Astrocyte (in vitro differentiated cells and primary cell): ENCODE measurements around the gene SOX9. TPM values are rescaled to one million over a fixed set of nuclear protein-coding genes. Genes with fewer than 3 reads are reported as not detected.

Experiments
- DNase-seq: peaks from one replicate; pipeline ENCODE4 v3.0.0-alpha.2; 2010; ENCODE audit warnings: low read depth
- FAIRE-seq: peaks from 2 replicates; lab custom pipeline; 2011; peaks lifted over from hg19 to GRCh38; lab: Jason Lieb, UNC
- H2AFZ ChIP-seq: 2 replicates; pipeline ENCODE4 v1.6.0; 2012; ENCODE audit warnings: low read depth, low read length, inconsistent platforms
- H3K27ac ChIP-seq: 2 replicates; pipeline ENCODE4 v1.5.1; 2011; ENCODE audit warnings: low read depth, low read length, inconsistent platforms
- H3K27me3 ChIP-seq: 2 replicates; pipeline ENCODE4 v1.6.0; 2011; ENCODE audit warnings: low read length, inconsistent platforms; ENCODE audit not compliant: insufficient read depth
- H3K36me3 ChIP-seq: 2 replicates; pipeline ENCODE4 v1.5.1; 2011; ENCODE audit warnings: low read length, inconsistent platforms; ENCODE audit not compliant: insufficient read depth
- H3K4me1 ChIP-seq: 2 replicates; pipeline ENCODE4 v1.5.1; 2011; ENCODE audit warnings: low read length, inconsistent platforms; ENCODE audit not compliant: insufficient read depth
- H3K4me2 ChIP-seq: 2 replicates; pipeline ENCODE4 v1.6.0; 2012; ENCODE audit warnings: low read length, inconsistent platforms
- H3K4me3 ChIP-seq: 2 replicates; pipeline ENCODE4 v1.5.1; 2011; ENCODE audit warnings: low read depth, mild to moderate bottlenecking, low read length, inconsistent platforms; ENCODE audit not compliant: insufficient read depth
- H3K79me2 ChIP-seq: 2 replicates; pipeline ENCODE4 v1.6.0; 2012; ENCODE audit warnings: mild to moderate bottlenecking, low read length, inconsistent platforms; ENCODE audit not compliant: insufficient read depth
- H3K9ac ChIP-seq: 2 replicates; pipeline ENCODE4 v1.6.0; 2012; ENCODE audit warnings: mild to moderate bottlenecking, low read length, inconsistent platforms
- H3K9me3 ChIP-seq: 2 replicates; pipeline ENCODE4 v1.5.1; 2012; ENCODE audit warnings: low read depth, mild to moderate bottlenecking, low read length, inconsistent platforms; ENCODE audit not compliant: insufficient read depth
- H4K20me1 ChIP-seq: 2 replicates; pipeline ENCODE4 v1.6.0; 2012; ENCODE audit warnings: low read length, inconsistent platforms; ENCODE audit not compliant: insufficient read depth
- H3K27ac Mint-ChIP-seq: one replicate; pipeline ENCODE4 v1.8.0; 2021; ENCODE audit warnings: mild to moderate bottlenecking, mixed read lengths; ENCODE audit not compliant: unreplicated experiment
- H3K27me3 Mint-ChIP-seq: one replicate; pipeline ENCODE4 v1.8.0; 2021; ENCODE audit warnings: low read depth, mixed read lengths; ENCODE audit not compliant: unreplicated experiment
- H3K36me3 Mint-ChIP-seq: one replicate; pipeline ENCODE4 v1.8.0; 2021; ENCODE audit warnings: low read depth, mixed read lengths; ENCODE audit not compliant: unreplicated experiment
- H3K4me1 Mint-ChIP-seq: one replicate; pipeline ENCODE4 v1.8.0; 2021; ENCODE audit warnings: low read depth, mixed read lengths; ENCODE audit not compliant: unreplicated experiment
- H3K4me3 Mint-ChIP-seq: one replicate; pipeline ENCODE4 v1.8.0; 2021; ENCODE audit warnings: mild to moderate bottlenecking, moderate library complexity, mixed read lengths; ENCODE audit not compliant: unreplicated experiment
- H3K9me3 Mint-ChIP-seq: one replicate; pipeline ENCODE4 v1.8.0; 2021; ENCODE audit warnings: mild to moderate bottlenecking, mixed read lengths; ENCODE audit not compliant: unreplicated experiment
- EZH2 ChIP-seq: IDR thresholded peaks from 2 replicates; pipeline ENCODE4 v1.6.1; 2012; ENCODE audit warnings: mild to moderate bottlenecking, low read length, inconsistent platforms; ENCODE audit not compliant: insufficient read depth
- total RNA-seq: library from RNA; stranded (reverse); gene quantifications from 2 replicates; pipeline ENCODE4 v1.2.1, GENCODE V29; 2021
- TF ChIP-seq, protein P1 (sequence below): IDR thresholded peaks from 2 replicates; pipeline ENCODE4 v1.5.1; 2011; ENCODE audit warnings: low read depth, mild to moderate bottlenecking, inconsistent platforms, low read length, moderate library complexity; ENCODE audit not compliant: insufficient read depth

SOX9 gene
- total RNA-seq, 1 donor from 2014 or later: 37.7 TPM

DNA sequence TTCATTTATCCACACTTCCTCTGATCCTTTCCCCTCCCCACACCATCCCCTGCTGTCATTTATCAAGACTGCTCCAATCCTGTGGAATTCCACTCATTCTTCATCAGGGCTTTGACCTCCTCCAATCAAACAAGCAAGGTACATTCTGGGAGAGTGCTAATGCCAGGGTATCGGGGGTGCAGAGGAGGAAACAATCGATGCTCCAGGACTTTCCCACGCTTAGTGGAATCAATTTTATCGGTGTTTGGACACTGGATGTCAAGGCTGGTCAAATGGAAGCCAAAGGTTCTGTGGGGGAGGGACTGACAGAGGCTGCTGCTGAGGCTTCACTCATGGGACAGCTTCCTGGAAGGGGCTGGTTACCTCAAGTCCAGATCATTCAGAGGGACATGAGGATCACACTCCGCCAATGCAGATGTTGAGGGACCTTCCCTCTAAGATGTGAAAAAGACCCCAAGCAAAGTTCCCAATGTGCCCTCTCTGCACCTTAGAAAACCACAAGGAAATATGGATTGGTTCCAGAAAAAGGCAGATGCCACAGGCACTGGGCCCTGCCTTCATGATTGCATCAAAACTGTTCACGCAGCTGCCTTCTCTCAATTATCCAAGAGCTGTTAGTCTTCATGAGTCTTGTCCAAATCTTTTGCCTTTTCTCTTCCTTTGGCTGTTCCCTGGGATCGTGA lies 44.7 kb upstream of the SOX9 start:
- no peak for TF ChIP-seq EZH2
- TF ChIP-seq, protein P1, sequence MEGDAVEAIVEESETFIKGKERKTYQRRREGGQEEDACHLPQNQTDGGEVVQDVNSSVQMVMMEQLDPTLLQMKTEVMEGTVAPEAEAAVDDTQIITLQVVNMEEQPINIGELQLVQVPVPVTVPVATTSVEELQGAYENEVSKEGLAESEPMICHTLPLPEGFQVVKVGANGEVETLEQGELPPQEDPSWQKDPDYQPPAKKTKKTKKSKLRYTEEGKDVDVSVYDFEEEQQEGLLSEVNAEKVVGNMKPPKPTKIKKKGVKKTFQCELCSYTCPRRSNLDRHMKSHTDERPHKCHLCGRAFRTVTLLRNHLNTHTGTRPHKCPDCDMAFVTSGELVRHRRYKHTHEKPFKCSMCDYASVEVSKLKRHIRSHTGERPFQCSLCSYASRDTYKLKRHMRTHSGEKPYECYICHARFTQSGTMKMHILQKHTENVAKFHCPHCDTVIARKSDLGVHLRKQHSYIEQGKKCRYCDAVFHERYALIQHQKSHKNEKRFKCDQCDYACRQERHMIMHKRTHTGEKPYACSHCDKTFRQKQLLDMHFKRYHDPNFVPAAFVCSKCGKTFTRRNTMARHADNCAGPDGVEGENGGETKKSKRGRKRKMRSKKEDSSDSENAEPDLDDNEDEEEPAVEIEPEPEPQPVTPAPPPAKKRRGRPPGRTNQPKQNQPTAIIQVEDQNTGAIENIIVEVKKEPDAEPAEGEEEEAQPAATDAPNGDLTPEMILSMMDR: no peak
- Mint-ChIP-seq H3K4me1 (peaks cover 5% of the 10 kb centered on the region), H3K9me3 (peaks cover 4% of the 10 kb centered on the region), H3K27ac (no peak overlapping the region), H3K4me3 (no peak overlapping the region), H3K27me3 (peaks cover 9% of the 10 kb centered on the region), H3K36me3 (no peaks in the 10 kb centered on the region)
- Histone ChIP-seq H4K20me1 (no peaks in the 10 kb centered on the region), H3K79me2 (no peaks in the 10 kb centered on the region), H2AFZ (no peak overlapping the region), H3K9ac (no peak overlapping the region), H3K27ac (no peak overlapping the region), H3K36me3 (no peaks in the 10 kb centered on the region), H3K4me3 (no peak overlapping the region), H3K9me3 (no peaks in the 10 kb centered on the region), H3K4me1 (no peaks in the 10 kb centered on the region), H3K4me2 (no peak overlapping the region), H3K27me3 (no peaks in the 10 kb centered on the region)
- DNase-seq (no peak), FAIRE-seq (no peak)

DNA sequence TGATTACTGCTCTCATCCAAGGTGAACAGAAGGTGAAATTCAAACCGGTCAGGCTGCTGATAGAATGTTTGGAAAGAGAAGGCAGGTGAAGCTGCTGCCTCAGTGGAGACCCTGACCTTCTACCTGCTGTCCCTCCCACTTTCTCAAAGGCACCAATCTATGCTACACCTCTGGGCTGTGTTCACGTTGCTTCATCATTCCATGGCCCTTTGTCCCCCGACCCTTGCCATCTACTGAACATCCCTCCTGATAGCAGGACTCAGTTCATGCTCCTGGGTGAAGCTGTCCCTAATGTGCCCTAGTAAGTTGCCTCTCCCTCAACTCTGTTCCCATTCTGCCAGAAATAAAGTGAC lies 44.2 kb upstream of the SOX9 start:
- Histone ChIP-seq H3K36me3 (no peaks in the 10 kb centered on the region), H3K27ac (no peak overlapping the region), H3K4me2 (no peak overlapping the region), H2AFZ (no peak overlapping the region), H4K20me1 (no peaks in the 10 kb centered on the region), H3K4me1 (no peaks in the 10 kb centered on the region), H3K9me3 (no peaks in the 10 kb centered on the region), H3K4me3 (no peak overlapping the region), H3K9ac (no peak overlapping the region), H3K27me3 (no peaks in the 10 kb centered on the region), H3K79me2 (no peaks in the 10 kb centered on the region)
- Mint-ChIP-seq H3K27ac (no peak overlapping the region), H3K4me1 (peaks cover 5% of the 10 kb centered on the region), H3K4me3 (no peak overlapping the region), H3K36me3 (no peaks in the 10 kb centered on the region), H3K27me3 (peaks cover 4% of the 10 kb centered on the region), H3K9me3 (peaks cover 4% of the 10 kb centered on the region)
- DNase-seq (no peak), FAIRE-seq (no peak)
- TF ChIP-seq, protein P1: no peak
- no peak for TF ChIP-seq EZH2

DNA sequence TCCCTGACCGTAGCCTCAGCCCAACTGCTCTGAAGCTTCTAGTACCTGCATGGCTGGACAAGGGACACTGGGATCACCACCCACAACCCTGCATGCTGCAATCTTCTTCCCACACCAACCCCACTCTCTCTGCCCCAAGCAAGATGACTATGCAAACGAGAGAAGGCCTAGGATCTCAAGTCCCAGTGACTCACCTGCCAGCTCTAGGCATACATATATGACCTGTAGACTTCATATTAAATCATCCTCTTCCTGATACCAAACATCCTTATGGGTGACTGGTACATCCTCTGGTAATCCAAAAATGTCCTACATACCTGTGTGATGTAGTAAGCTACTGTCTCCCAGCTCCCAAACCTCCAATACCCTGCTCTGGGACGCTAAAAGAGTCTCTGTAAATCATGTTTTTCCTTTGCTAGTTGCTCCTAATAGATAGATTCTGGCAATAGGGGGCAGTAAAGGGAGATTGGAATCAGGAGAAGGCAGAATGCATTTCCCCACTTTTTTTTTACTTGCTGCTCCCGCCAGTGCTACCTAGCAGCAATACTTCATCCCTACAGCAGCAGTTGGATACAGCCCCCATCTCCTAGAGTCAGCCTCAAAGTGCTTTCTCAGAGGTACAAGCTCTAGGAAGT lies 43.4 kb upstream of the SOX9 start:
- no peaks in the 10 kb centered on the region for H3K79me2 ChIP-seq
- no peak overlapping the region for H3K4me3 Mint-ChIP-seq
- peaks cover 4% of the 10 kb centered on the region for H3K9me3 Mint-ChIP-seq
- no peak overlapping the region for H3K9ac ChIP-seq
- FAIRE-seq (no peak), DNase-seq (no peak)
- H3K27ac Mint-ChIP-seq: no peak overlapping the region
- H3K4me1 ChIP-seq: no peaks in the 10 kb centered on the region
- H3K36me3 Mint-ChIP-seq: no peaks in the 10 kb centered on the region
- H2AFZ ChIP-seq: no peak overlapping the region
- H3K4me2 ChIP-seq: no peak overlapping the region
- H3K36me3 ChIP-seq: no peaks in the 10 kb centered on the region
- TF ChIP-seq EZH2: no peak
- TF ChIP-seq, protein P1: peak; percentile 5
- H3K4me3 ChIP-seq: no peak overlapping the region
- no peak overlapping the region for H3K27ac ChIP-seq
- no peaks in the 10 kb centered on the region for H3K9me3 ChIP-seq
- H4K20me1 ChIP-seq: no peaks in the 10 kb centered on the region
- H3K4me1 Mint-ChIP-seq: peaks cover 5% of the 10 kb centered on the region
- peaks cover 8% of the 10 kb centered on the region for H3K27me3 Mint-ChIP-seq
- H3K27me3 ChIP-seq: no peaks in the 10 kb centered on the region
